H1 (cell line): ENCODE measurements around the gene TUBB4B. TPM values are rescaled to one million over a fixed set of nuclear protein-coding genes. Genes with fewer than 3 reads are reported as not detected.

Experiments
- CEBPB ChIP-seq: IDR thresholded peaks from 2 replicates; pipeline ENCODE4 v1.6.1; 2012; ENCODE audit warnings: low read depth, low read length
- CHD7 ChIP-seq: fragments of 300-600 bp; sonication (generic); IDR thresholded peaks from 2 replicates; pipeline ENCODE4 v1.7.1; 2012; ENCODE audit warnings: low read length, moderate library complexity, mild to moderate bottlenecking, inconsistent platforms; ENCODE audit not compliant: insufficient replicate concordance
- E2F6 ChIP-seq: IDR thresholded peaks from 2 replicates; pipeline ENCODE4 v1.6.1; 2012; ENCODE audit warnings: inconsistent platforms
- HDAC2 ChIP-seq, 2 experiments: fragments of 300-600 bp in 1 of 2; sonication (generic) in 1 of 2; IDR thresholded peaks; 2 replicates each; pipeline ENCODE4 v1.6.1; 2011 to 2012; ENCODE audit warnings: low read depth in 2 of 2, low read length in 2 of 2, mild to moderate bottlenecking in 2 of 2, moderate library complexity in 2 of 2, borderline replicate concordance in 1 of 2, inconsistent platforms in 1 of 2
- POU5F1 ChIP-seq: IDR thresholded peaks from 2 replicates; pipeline ENCODE4 v1.6.1; 2011; ENCODE audit warnings: low read depth, mild to moderate bottlenecking, low read length, moderate library complexity
- RAD21 ChIP-seq, 2 experiments: IDR thresholded peaks in 1 of 2; conservative IDR thresholded peaks in 1 of 2; 2 replicates each; pipeline ENCODE4 v1.6.1; 2011; ENCODE audit warnings: low read depth in 2 of 2, low read length in 2 of 2, improper control_type of control experiment in 1 of 2, inconsistent platforms in 1 of 2, mild to moderate bottlenecking in 1 of 2, moderate library complexity in 1 of 2
- SIX5 ChIP-seq: IDR thresholded peaks from 2 replicates; pipeline ENCODE4 v1.6.1; 2011; ENCODE audit warnings: mild to moderate bottlenecking, low read depth, low read length
- SRF ChIP-seq: IDR thresholded peaks from 2 replicates; pipeline ENCODE4 v1.6.1; 2011; ENCODE audit warnings: mild to moderate bottlenecking, low read depth, low read length, moderate library complexity
- polyA plus RNA-seq, 7 experiments: library from polyadenylated mRNA; depleted of rRNA in 3 of 7; stranded (reverse) in 5 of 7; unstranded in 2 of 7; fragments of >200 nt in 5 of 7; fragments of 200-250 nt in 2 of 7; gene quantifications; 1 replicate in 5 of 7; 2 replicates in 1 of 7; 4 replicates in 1 of 7; pipeline versions ENCODE4 v1.2.1 to v1.2.3, GENCODE V29; 2011 to 2013; ENCODE audit warnings: missing spikeins in 2 of 7, mixed read lengths in 2 of 7
- total RNA-seq: library from RNA; stranded (reverse); fragmentation: NEBNext Ultra II Directional; extraction: Animal tissue kit (Norgen Biotek cat#: 25700); gene quantifications from 2 replicates; pipeline ENCODE4 v1.2.1, GENCODE V29; 2021

The TUBB4B gene
- total and polyA plus RNA-seq, 2 of the 8 experiments (the other 6 are each of a cell fraction or from before 2014, with no cell fraction given): 280 to 307 TPM

GRCh38 chr9:137245450-137246421, 4.6 kb downstream of the TUBB4B start (continued):
- TF ChIP-seq CHD7 (no peak), SIX5 (no peak), RAD21 (IDR thresholded peaks at IDR 0.05 in 1 of 2, conservative IDR thresholded peaks at IDR 0.05 in 1 of 2; ENCODE audit: low read depth in 2 of 2, low read length in 2 of 2) (no peak), CEBPB (no peak), E2F6 (no peak), HDAC2 (IDR thresholded peaks at IDR 0.05; ENCODE audit: borderline replicate concordance in 1 of 2, low read depth in 2 of 2, low read length in 2 of 2) (no peak), POU5F1 (no peak), SRF (no peak)
